K562 (cell line): ENCODE data around the gene ITPRIPL2. TPM values are rescaled to one million over a fixed set of nuclear protein-coding genes. Genes with fewer than 3 reads are reported as not detected.

Experiments used
- CUX1 ChIP-seq: fragments of 200-800 bp; sonication (Bioruptor generic); IDR thresholded peaks from 2 replicates; pipeline ENCODE4 v1.6.1; 2016; ENCODE audit warnings: missing genetic modification characterization, missing compliant biosample characterization
- DMBX1 ChIP-seq: fragments of 250-450 bp; sonication (Bioruptor Pico); IDR thresholded peaks from 2 replicates; pipeline ENCODE4 v1.8.0; 2022; ENCODE audit warnings: inconsistent platforms, mild to moderate bottlenecking, moderate library complexity, borderline replicate concordance
- MXD1 ChIP-seq: fragments of 250-450 bp; sonication (Bioruptor Pico); IDR thresholded peaks from 2 replicates; pipeline ENCODE4 v1.8.0; 2021; ENCODE audit warnings: borderline replicate concordance, mild to moderate bottlenecking, moderate library complexity; ENCODE audit not compliant: poor library complexity, severe bottlenecking
- NFIX ChIP-seq: fragments of 250-450 bp; sonication (Bioruptor Pico); IDR thresholded peaks from 2 replicates; pipeline ENCODE4 v1.4.0; 2020; ENCODE audit warnings: low read depth, mild to moderate bottlenecking, moderate library complexity
- NFXL1 ChIP-seq: fragments of 450-650 bp; formaldehyde crosslinking; IDR thresholded peaks from 2 replicates; pipeline ENCODE4 v1.4.0; 2021; ENCODE audit warnings: mild to moderate bottlenecking
- PRMT5 ChIP-seq: sonication (generic); formaldehyde crosslinking; IDR thresholded peaks from 2 replicates; pipeline ENCODE4 v1.5.0; 2020; ENCODE audit warnings: missing genetic modification reagents
- RBM34 ChIP-seq: fragments of 200-400 bp; formaldehyde crosslinking; IDR thresholded peaks from 2 replicates; pipeline ENCODE4 v1.6.1; 2018; ENCODE audit warnings: low read length, borderline replicate concordance; ENCODE audit not compliant: insufficient read depth
- RBM39 ChIP-seq: fragments of 200-400 bp; formaldehyde crosslinking; optimal IDR thresholded peaks from 2 replicates; pipeline ENCODE3; 2018; ENCODE audit warnings: low read depth, low read length
- RCOR1 ChIP-seq, 2 experiments: IDR thresholded peaks; 2 replicates each; pipeline ENCODE4 v1.6.1; 2012; ENCODE audit warnings: low read depth in 2 of 2, low read length in 2 of 2, borderline replicate concordance in 1 of 2, improper control_type of control experiment in 1 of 2
- SREBF1 ChIP-seq: fragments of 150-350 bp; IDR thresholded peaks from 2 replicates; pipeline ENCODE4 v1.6.1; 2014; ENCODE audit warnings: antibody characterized with exemption, low read depth, low read length, borderline replicate concordance
- TAF7 ChIP-seq: fragments of 450-650 bp; IDR thresholded peaks from 2 replicates; pipeline ENCODE4 v1.6.1; 2016; ENCODE audit warnings: missing genetic modification characterization, missing compliant biosample characterization
- THAP12 ChIP-seq: fragments of 250-450 bp; sonication (Bioruptor Pico); IDR thresholded peaks from 2 replicates; pipeline ENCODE4 v1.9.0; 2021; ENCODE audit warnings: mild to moderate bottlenecking, inconsistent platforms
- UBTF ChIP-seq, 2 experiments: IDR thresholded peaks; 2 replicates each; pipeline ENCODE4 v1.6.1; 2012; ENCODE audit warnings: improper control_type of control experiment in 2 of 2, low read depth in 2 of 2, low read length in 2 of 2, borderline replicate concordance in 1 of 2
- ZFP30 ChIP-seq: fragments of 250-450 bp; sonication (Bioruptor Pico); IDR thresholded peaks from 2 replicates; pipeline ENCODE4 v1.8.0; 2022; ENCODE audit warnings: moderate library complexity, mild to moderate bottlenecking, inconsistent platforms, borderline replicate concordance
- ZNF584 ChIP-seq: fragments of 200-800 bp; sonication (Bioruptor generic); IDR thresholded peaks from 2 replicates; pipeline ENCODE4 v1.6.1; 2016; ENCODE audit warnings: low read depth, mild to moderate bottlenecking, missing genetic modification characterization, missing compliant biosample characterization
- ZNF589 ChIP-seq: fragments of 200-800 bp; sonication (Bioruptor generic); IDR thresholded peaks from 2 replicates; pipeline ENCODE4 v1.6.1; 2016; ENCODE audit warnings: low read depth, missing genetic modification characterization, missing compliant biosample characterization
- ZNF699 ChIP-seq: fragments of 250-450 bp; sonication (Bioruptor Pico); IDR thresholded peaks from 2 replicates; pipeline ENCODE4 v1.8.0; 2021; ENCODE audit warnings: mild to moderate bottlenecking, moderate library complexity; ENCODE audit not compliant: insufficient replicate concordance
- polyA plus RNA-seq, 8 experiments: library from polyadenylated mRNA; depleted of rRNA in 4 of 8; stranded (reverse) in 5 of 8; unstranded in 3 of 8; fragments of >200 nt; fragmentation: Nextera tagmentation in 2 of 8; fragmentation: Illumina TruSeq in 1 of 8; extraction: Ambion mirVana in 2 of 8; extraction: Trizol in 1 of 8; gene quantifications; 2 replicates each; pipeline versions ENCODE4 v1.2.1 to v1.2.3, GENCODE V29; 2011 to 2014; ENCODE audit warnings: inconsistent platforms in 1 of 8, missing spikeins in 1 of 8
- total RNA-seq, 7 experiments: library from RNA; depleted of rRNA in 6 of 7; stranded (reverse); fragments of >200 nt in 6 of 7; fragmentation: Illumina TruSeq in 2 of 7; extraction: Trizol in 2 of 7; gene quantifications; 2 replicates each; pipeline versions ENCODE4 v1.2.1 to v1.2.3, GENCODE V29; 2011 to 2021; ENCODE audit warnings: low replicate concordance in 1 of 7

ITPRIPL2 gene
- total and polyA plus RNA-seq, 9 of the 15 experiments (the other 6 are each of a cell fraction or from before 2014, with no cell fraction given) = 0.04 to 2.2 (median 0.58) TPM

DNA sequence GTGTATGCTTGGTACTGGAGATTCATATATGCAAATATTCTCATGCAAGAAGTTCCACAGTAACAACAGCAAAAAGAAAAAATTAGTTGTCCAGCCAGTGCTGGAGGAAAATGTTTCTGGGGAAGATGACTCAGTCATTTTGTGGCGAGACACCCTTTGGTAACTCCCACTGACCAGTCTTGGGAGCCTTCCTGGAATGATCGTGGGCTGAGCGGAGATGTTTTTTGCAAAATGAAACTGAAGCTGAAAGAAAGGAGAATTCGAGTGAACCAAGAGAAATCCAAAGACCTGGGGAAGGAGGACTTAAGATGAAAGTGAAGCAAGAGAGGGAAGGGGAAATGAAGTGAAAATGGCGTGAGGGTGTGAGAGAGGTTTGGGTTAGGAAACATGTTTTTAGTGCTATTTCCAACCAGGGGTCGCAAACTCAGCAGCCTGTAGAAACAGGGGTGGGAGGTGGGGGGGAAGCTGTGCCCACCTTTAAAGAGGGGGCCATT is 5.2 kb downstream of the ITPRIPL2 start (continued):
- TF ChIP-seq CUX1 (CRISPR knock-in tag) (no peak), ZNF699 (CRISPR knock-in tag) (no peak), RCOR1 (IDR thresholded peaks at IDR 0.05; ENCODE audit: borderline replicate concordance in 1 of 2, low read depth in 2 of 2, low read length in 2 of 2) (0 out of 4 replicates have a peak, but pooled peaks of 1 of the 2 experiments have one; percentile 52), RBM34 (no peak), ZFP30 (CRISPR knock-in tag) (no peak), DMBX1 (CRISPR knock-in tag) (0 out of 2 replicates have a peak, but pooled peaks have one; percentile 41), ZNF584 (no peak), ZNF589 (CRISPR knock-in tag) (no peak), MXD1 (CRISPR knock-in tag) (no peak), UBTF (IDR thresholded peaks at IDR 0.05; ENCODE audit: borderline replicate concordance in 1 of 2, low read depth in 2 of 2, low read length in 2 of 2) (no peak), NFIX (CRISPR knock-in tag) (no peak), PRMT5 (CRISPR knock-in tag) (no peak), NFXL1 (CRISPR knock-in tag) (no peak), TAF7 (tag) (peak; percentile 33; the same call in 1 of the 2 replicates), THAP12 (CRISPR knock-in tag) (no peak), SREBF1 (no peak), RBM39 (no peak)
